ENCODE data around the gene ERGIC3.
"Not testable (repeated sequence)": the region's sequence is repeated elsewhere in the genome, so short reads cannot be mapped to it uniquely, and the experiment has no call there.

ERGIC3 gene

DNA sequence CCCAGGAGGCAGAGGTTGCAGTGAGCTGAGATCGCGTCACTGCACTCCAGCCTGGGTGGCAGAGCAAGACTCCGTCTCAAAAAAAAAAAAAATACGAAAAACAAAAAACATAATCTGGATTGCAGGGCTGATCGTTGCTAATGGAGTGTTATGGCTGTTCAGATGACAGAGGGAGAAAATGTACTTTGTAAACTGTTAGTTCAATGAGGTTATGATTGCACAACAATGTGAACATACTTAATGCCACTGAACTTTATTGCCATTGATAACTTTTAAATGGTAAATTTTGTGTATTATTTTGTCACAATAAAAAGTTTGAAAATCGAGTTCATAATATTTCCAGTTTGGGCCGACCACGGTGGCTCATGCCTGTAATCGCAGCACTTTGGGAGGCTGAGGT lies 22.9 kb upstream of the ERGIC3 start:
- no peak for DNase-seq (ENCODE audit: low read depth)

DNA sequence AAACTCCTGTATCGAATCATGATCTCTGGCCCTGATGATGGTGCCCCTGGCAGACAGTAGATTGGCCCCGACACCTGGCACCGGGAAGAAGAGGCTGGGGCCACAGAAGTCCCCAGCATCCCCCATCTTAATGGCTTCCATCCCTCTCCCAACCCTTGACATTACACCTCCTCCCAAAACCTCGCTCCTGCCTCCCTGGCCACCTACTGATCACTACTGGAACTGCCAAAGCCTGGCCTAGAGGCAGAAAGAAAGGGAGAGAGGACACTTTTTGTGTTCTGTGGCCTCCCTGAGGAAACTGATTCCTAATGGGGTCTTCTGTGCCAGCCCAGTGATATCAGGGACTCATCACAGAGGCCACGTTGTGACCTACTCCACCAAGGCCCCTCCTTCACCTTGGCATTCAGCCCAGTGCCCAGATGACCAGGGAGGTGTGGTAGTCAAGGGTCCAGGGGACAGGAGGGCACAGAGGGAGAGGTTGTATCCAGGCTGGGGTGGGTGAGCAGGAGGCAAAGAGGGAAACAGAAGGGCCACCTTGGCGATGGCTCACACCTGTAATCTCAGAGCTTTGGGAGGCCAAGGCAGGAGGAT lies 18.5 kb upstream of the ERGIC3 start:
- DNase-seq (ENCODE audit: low read depth), result no peak

DNA sequence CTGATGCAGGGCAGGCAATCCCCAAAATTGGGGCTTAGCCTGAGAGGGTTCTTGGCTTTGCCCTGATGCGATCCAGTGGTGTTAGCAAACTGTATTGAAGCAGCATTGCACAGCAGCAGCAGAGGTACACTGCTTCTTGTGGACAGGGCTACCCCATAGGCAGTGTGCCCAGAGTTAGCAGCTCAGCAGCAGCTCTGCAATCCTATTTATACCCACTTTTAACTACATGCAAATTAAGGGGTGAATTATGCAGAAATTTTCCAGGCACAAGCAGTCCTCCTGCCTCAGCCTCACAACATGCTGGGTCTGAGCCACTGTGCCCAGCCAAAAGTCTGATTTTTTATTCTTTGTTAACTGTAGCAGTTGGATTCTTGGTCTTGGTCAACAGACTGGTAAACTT lies 16.2 kb upstream of the ERGIC3 start:
- no peak for DNase-seq (ENCODE audit: low read depth)

DNA sequence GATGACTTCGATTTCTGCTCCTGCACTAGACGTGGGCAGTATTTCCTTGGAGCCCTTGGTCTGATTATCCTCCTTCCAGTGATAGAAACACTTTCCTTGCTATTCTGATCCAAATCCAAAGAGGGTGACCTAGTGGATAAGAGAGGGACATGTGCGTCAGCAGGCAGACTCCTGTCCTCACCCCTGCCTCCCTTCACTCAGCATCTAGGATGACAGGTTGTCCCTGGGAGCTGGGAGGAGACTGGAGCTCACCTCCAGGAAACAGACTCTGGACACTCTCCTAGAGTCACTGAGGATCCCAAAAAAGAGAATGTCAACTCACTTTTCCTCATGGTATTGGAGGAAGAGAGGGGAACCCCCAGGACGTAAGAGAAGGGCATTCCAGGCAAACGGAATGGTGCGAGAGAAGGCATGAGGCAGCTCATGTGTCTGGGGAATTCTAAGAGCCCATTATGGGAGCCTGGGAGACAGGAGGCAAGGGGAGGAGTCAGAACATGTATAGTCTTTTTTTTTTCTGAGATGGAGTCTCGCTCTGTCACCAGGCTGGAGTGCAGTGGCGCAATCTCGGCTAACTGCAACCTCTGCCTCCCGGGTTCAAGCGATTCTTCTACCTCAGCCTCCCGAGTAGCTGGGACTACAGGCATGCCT lies 14.6 kb upstream of the ERGIC3 start:
- DNase-seq (ENCODE audit: low read depth), result no peak

DNA sequence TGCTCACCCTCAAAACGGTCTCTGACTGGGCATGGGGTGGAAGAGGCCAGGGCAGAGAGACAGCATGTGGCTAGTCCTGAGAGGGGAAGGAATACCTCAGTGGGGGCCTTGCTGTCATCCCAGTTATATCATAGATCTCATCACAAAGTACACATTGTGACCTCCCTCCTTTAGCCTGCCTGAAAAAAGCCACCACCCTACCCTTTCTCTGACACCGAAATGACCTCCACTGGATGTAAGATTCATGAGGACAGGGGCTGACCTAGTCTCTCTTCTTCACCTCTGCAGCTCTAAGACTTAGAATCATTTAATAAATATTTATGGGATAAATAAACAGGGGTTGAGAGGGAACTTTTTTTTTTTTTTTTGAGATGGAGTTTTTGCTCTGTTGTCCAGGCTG lies 12.3 kb upstream of the ERGIC3 start, which contains the start of gene C20orf173:
Gene C20orf173 (minus strand): TSS at position 101 of the 400 bp plus-strand sequence. CDS start 279 bp downstream, outside the sequence.
- no peak for DNase-seq (ENCODE audit: low read depth)

DNA sequence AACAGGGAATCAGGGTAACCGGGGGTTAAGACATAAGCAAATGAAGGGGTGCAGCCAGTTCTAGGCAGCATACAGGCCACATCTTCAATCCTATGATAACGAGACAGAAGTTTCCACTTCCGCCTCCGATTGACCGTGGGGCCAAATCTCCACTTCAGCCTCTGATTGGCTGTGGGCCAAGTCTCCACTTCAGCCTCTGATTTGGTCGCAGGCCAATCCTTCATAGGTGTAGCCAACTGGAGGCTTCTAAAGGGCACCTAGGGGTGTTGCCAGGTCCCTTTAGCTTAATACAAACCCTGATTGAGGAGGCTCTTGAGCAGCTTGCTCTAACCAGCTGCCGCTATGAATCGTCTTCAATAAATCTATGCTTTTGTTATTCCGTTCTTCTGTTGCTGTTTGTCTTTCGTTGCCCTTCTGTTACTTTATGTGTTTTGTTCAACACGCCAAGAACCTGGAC lies 2.1 kb upstream of the ERGIC3 start:
- no peak for DNase-seq (ENCODE audit: low read depth)

DNA sequence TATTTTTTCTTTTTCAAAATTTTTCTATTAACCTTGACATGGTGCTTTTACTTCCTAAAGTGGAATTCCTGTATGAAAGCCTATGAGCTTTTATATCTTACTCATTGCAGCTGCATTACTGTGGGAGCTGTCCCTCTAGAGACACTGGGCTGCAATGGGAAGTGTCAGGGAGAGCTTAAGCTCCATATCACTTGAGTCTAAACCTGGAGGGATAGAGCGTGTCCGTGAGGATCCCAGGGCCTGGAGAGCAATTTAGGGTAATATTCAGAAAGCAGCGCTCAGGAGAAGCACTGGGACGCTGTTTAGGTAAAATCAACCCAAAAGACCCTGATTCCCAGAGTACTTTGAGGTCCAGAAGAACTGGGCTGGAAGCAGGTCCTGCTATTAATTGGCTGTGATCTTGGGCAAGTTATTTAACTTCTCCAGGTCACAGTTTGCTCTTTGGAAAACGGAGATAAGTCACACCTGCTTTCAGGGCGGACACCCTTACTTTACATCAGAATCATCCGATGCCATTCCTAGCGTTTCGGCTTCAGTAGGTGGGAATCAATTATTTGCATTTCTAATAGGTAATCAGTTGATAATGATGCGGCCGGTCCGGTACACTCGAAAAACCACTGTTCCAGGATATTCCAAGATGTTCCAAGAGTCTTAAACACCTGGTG lies 628 bp upstream of the ERGIC3 start:
- DNase-seq (ENCODE audit: low read depth), result no peak

DNA sequence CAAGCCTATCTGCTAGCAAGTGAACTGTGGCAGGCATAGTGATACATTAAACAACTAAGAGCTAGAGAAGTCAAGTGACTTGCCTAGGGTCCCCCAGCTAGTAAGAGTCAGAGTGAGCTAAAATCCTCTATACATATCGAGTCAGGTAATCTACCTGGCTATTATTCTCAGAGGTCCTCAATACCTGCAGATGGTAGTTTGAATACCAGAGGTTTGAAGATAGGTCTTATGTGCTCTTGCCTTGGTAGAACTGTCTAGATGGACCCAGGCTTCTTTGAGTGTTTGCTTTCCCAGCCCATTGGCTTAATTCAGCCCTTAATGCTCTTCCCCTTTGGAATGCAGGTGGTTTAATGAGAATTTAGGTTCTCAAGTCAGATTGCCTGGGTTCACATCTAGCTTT lies 1.1 kb downstream of the ERGIC3 start:
- no peak for DNase-seq (ENCODE audit: low read depth)

DNA sequence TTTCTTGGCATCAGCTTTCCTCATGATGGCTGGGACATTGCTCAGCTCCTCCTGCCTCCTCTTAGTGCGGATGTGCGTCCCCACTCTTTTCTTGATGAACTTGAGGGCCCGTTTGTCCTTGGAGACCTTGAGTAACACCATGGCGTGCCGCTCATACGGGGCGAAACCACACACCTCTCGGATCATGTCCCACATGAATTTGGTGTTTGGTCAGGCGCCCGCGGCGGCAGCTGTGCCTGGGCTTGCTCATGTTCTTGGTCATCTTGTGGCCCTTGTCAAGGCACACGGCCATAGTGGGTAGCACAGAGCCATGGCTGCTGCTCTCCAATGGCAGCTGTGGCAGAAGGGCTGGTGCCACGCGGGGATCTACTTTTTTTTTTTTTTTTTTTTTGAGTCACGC lies 2.6 kb downstream of the ERGIC3 start:
- DNase-seq (ENCODE audit: low read depth), result no peak

DNA sequence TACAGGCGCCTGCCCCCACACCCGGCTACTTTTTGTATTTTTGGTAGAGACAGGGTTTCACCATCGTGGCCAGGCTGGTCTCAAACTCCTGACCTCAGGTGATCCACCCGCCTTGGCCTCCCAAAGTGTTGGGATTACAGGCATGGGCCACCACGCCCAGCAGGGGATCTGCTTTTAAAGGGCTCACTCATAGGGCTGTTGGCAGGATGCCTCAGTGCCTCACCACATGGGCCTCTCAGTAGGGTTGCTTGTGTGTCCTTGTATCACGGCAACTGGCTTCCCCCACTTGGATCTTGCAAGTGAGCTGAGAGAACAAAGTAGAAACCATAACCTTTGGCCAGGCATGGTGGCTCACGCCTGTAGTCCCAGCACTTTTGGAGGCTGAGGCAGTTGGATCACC lies 3.1 kb downstream of the ERGIC3 start:
- DNase-seq (ENCODE audit: low read depth), result peak; percentile 9

DNA sequence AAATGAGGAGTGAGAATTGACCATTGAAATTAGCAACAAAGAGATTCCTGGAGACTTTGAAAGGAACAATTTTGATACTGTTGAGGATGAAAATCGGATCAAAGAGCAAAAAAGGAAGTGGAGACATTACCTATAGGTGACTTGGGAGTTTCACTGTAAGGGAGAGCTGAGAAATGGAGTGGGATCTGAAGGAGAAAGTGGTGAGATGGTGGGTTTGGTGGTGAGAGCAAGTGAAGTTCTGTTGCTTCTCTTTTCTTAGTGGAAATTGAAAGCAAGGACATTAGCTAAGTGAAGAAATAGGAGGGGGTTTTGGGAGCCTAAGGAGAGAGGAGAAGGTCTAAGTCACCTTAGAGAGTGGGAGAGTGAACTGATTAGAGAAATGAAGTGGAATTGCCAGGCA lies 4.2 kb downstream of the ERGIC3 start:
- no peak for DNase-seq (ENCODE audit: low read depth)

DNA sequence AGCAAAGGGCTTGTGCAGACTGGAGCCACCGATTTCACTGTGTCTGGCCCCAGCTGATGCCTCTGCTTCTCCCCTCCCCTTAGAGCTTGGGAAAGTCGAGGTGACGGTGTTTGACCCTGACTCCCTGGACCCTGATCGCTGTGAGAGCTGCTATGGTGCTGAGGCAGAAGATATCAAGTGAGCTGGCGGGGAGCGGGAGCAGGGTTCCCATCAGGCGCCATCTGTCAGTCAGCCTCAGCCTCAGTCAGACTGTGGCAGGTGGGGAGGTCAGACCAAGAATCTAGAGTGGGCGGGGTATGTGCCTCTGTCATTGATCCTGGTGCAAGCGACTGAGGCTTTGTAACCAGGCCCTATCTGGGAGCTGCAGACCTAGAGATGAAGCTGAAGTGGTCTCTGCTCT lies 5.5 kb downstream of the ERGIC3 start:
- no peak for DNase-seq (ENCODE audit: low read depth)

DNA sequence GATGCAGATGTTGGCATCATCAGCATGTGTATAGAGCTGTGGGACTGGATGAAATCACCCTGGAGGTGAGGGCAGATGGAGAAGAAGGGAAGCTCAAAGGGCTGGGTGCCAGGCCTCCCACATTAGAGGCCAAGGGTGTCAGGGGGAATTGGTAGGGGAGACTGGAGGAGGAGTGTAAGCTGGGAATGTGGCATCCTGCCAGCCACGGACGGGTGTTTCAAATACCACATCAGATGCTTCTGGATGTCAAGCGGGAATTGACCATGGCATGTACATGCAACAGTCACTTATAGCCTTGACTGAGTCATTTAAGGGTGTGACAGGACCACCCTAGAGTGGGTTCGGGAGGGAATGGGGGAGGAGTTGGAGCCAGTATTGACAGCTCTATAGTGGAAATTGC lies 9.6 kb downstream of the ERGIC3 start:
- no peak for DNase-seq (ENCODE audit: low read depth)

DNA sequence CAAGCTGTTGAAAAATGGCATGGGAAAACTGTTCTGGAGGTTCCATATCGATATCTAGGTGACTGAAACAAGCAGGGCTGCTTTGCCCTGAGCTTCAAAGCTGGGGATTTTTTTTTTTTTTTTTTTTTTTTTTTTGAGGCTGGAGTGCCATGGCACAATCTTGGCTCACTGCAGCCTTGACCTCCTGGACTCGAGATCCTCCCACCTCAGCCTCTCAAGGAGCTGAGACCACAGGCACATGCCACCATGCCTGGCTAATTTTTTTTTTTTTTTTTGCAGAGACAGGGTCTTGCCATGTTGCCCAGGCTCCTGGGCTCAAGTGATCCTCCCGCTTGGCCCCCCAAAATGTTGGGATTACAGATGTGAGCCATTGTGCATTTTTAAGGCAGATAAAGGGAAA lies 11.0 kb downstream of the ERGIC3 start:
- DNase-seq (ENCODE audit: low read depth), result no peak

DNA sequence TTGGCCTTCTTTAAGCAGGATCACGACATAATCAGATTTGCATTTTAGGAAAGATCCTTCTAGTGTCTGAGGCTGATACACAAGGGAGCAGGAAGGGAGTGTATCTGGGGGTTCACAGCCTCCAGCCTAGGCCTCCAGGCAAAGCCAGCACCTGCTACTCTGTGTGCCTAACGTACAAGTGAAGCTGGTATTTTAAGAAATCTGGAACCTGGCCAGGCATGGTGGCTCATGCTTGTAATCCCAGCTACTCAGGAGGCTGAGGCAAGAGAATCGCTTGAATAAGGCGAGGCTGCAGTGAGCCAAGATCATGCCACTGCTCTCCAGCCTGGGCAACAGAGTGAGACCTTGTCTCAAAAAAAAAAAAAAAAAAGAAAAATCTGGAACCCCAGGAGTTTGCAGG lies 13.6 kb downstream of the ERGIC3 start:
- DNase-seq (ENCODE audit: low read depth), result not testable (repeated sequence)

DNA sequence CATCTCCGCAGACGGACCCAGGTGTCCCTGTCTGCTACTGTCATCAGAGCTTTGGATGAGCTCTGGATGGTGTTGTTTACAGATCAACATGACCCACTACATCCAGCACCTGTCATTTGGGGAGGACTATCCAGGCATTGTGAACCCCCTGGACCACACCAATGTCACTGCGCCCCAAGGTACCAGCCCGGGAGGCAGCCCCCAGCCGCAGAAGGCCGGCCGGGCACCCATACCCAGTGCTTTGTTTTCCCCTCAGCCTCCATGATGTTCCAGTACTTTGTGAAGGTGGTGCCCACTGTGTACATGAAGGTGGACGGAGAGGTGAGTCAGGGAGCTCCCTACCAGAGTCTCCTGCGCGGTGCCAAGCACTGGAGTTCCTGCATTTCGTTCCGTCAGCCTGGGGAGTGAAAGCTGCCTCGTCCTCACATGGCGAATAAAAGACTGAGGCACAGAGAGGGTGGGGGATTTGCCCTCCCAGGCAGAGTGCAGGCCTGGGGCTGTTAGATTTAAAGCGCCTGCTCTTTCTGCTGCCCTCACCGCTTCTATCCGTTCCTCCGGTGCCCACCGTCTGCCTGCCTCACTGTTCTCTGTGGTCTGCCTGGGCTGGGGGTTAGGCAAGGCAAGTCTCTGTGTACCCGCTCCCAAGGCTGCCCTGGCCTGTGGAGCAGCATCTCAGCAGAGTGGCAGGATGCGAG lies 14.2 kb downstream of the ERGIC3 start:
- DNase-seq (ENCODE audit: low read depth), result no peak

DNA sequence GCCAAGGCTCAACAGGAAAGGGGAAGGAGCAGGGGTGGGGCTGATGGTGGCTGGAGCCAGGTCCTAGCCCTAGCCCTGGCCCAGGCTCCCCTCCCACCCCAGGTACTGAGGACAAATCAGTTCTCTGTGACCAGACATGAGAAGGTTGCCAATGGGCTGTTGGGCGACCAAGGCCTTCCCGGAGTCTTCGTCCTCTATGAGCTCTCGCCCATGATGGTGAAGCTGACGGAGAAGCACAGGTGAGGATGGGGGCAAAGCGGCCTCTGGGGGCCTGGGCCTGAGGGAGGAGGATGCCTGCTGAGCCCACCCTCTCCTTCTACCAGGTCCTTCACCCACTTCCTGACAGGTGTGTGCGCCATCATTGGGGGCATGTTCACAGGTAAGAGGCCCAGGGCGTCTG lies 15.0 kb downstream of the ERGIC3 start:
- no peak for DNase-seq (ENCODE audit: low read depth)

DNA sequence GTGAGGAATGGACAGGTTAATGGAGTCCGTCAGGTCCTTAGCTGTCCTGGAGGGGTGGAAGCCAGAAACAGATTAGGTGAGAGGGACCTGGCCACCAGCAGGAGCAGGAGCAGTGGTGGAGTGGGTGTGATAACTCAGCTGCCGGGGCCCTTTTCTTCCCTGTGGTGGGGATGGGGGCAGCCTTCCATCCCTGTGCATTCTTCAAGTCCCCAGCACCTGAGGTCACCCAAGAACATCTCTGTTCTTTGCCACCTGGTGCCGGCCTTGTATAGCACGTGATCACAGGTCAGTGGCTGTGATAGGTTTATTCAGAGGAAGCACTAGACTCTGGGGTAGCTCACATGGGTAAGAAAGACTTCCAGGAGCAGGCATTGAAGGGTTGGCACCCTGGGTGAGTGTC lies 16.6 kb downstream of the ERGIC3 start:
- DNase-seq (ENCODE audit: low read depth), result no peak

DNA sequence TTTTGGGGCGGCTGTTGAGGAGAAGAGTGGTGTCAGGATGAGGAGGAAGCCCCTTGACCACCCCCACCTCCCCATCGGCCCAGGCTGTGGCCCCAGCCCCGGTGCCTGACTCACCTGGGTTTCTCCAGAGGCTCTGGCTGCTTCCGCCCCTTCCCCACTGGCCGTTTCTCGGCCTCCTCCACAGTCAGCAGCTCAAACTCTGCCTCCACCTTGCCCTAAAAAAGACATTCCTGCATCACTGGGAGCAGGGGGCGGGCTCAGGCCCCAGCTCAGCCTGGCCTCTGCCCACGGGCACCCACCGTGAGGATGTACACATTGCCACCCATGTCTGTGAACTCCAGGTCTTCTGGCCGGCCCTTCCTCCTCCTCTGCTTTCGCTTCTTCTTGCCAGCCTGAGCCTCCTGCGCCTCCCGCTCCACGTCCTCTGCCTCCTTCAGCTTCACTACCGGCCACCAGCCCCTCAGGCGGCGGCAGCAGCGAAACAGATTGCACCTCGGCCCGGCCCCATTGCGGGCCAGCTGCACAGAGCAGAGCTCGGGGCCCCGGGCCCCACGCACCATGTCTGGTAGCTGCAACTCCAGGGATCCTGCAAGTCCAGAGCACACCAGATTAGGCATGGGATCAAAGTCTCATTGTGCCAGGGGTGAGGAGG lies 17.3 kb downstream of the ERGIC3 start:
- no peak for DNase-seq (ENCODE audit: low read depth)

DNA sequence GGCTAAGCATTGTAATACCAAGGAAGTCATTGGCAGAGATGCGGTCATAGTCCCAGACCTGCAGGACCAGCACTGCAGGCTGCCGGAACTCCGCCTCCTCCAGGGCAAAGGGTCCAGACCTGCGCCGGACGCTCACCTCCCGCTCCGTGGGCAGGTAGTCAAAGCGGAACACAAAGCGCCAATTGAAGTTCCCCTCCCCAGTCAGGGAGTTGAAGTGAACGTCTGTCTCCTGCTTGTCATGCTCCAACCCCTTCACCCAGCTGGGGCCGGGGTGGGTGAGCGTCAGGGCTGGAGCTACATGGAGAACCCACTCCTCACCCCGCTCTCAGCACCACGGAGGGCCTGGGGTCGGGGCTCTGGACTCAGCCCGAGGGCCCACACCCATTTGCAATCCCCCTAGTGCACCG lies 18.2 kb downstream of the ERGIC3 start:
- DNase-seq (ENCODE audit: low read depth), result no peak

DNA sequence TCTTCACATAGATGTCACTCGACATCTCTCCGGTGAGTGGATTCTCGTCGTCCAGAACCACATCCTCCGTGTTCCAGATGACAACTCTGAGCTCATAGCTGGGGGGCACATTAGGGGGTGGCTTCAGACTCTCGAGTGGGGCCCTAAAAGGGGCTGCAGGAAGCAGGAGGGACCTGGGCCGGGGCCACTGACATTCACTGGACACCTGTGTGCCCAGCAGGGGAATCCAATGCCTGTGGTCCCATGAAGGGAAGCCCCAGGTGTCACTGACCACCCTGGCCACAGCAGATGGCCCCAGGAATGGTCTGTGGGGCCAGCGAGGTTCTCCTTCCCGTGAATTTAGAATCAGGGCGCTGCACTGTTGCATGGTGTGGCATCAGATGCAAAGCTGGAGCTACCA lies 18.7 kb downstream of the ERGIC3 start:
- DNase-seq (ENCODE audit: low read depth), result no peak

DNA sequence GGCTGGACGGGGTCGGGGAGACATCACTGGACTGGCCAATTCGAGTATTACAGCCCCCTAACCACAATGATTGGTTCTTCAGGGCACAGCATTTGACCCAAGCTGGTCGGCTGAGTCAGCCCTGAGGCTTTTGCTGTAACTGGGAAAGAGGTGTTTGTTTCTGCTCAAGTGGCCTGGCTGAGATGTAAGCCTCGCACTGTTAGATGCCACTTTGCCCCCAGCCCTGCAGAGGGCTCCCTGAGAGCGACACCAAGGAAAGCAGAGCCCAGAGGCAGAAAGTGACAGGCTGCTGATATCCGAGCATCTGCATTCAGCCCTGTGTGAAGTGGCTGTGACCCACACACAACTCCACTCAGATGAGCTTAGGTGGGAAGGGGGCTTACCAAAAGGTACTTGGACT lies 19.4 kb downstream of the ERGIC3 start:
- DNase-seq (ENCODE audit: low read depth), result peak; percentile 12

All from fibroblast of the conjunctiva (primary cell).